ENCODE results near the gene KLF9.

The KLF9 gene

DNA sequence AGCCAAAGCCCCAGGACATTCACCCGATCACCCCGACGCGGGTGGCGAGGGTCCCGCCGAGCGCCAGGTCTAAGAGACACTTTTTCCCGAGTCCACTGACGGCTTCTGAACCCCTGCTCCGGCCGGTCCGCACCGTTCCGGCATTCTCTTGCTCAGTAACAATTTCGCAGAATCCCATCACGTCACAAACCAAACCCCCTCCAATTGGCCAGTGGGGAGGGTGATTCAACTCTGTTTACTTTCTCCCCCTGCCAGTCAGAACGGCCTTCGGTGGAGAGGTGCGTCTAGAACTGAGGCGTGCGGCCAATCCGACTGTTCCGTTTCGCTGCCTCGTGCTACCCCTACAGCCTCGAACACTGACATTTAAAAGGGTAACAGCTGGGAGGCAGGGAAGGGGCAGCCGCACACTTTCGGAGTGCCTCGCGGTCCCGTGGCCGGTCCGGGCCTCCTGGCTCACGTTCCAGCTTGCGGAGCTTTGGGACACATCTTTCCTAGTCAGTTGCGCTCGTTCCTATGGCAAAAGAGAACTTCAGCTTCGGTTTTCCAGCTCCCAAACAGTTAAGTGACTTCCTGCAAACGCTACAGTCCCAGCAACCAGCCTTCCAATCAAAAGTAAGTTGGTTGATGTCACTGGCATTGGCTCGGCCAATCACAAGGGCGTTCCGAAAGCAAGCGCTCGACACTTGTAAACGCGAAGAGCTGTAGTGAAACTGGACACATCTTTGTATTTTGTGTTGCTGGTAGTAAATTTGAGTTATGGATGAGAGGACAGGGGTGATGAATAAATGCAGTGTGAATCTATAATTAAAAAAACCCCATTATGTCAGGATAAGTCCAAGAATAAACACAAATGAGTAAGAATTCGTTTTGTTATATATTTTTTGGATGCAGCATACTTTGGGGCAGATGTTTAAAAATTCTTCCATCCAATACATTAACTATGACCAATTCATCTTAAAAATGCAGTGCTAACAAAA is at the start of gene KLF9:
KLF9 (minus strand) TSS at position 859 of the 977 bp plus-strand sequence. CDS start 1,294 bp downstream, outside the sequence.
- peak; percentile 83 to 84 for DNase-seq

DNA sequence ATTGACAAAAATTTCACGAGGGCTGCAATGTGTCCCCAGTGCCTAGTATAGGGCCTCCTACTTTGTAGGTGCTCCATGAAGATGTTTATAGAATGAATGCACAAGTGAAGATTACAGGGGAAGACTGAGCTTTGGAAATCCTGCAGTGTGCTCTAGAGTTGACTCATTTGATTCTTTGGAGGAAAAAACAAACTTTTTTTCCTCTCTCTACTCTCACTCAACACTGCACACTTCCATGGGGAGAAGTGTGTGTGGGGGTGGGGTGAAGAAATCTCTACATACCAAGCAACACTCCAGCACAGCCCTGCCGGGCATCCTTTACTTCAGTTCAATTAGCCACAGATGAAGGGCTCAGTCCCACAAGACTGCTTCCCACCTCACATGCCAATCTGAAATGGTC is 49.4 kb upstream of the KLF9 start:
- DNase-seq = no peak

DNA sequence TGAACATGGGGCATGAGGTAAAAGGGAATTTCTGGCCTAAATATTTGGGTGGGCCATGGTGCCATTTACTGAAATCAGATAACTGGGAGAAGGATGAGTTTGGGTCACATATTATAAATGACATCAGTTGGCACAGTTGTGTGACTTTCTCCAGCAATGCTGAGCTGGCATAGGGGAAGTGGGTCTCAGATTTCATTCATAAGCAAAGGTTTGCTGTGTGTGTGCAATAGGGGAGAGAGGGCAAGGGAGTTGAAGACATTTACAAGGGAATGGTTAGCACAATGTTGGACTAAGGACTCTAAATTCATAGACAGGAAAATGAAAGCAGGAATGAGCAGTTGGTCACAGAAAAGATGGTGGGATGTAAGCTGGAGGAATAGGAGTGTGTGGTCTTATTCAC is 47.8 kb upstream of the KLF9 start:
- no peak for DNase-seq

DNA sequence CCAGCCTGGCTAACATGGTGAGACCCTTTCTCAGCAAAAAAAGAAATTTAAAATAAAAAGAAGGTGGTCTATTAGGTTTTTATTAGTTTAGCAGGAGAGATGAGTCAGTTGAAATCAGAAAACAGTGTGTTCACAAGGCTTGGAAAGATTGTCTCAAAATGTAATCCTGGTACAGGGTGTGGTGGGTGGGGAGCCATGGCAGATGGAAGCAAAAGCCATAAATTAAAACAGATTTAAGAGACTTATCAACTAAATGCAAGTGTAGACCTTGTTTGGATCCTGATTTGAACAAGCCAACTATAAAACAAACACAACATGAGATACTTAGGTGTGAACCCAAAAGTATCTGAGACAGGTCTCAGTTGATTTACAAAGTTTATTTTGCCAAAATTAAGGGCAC is 42.8 kb upstream of the KLF9 start:
- DNase-seq = no peak

DNA sequence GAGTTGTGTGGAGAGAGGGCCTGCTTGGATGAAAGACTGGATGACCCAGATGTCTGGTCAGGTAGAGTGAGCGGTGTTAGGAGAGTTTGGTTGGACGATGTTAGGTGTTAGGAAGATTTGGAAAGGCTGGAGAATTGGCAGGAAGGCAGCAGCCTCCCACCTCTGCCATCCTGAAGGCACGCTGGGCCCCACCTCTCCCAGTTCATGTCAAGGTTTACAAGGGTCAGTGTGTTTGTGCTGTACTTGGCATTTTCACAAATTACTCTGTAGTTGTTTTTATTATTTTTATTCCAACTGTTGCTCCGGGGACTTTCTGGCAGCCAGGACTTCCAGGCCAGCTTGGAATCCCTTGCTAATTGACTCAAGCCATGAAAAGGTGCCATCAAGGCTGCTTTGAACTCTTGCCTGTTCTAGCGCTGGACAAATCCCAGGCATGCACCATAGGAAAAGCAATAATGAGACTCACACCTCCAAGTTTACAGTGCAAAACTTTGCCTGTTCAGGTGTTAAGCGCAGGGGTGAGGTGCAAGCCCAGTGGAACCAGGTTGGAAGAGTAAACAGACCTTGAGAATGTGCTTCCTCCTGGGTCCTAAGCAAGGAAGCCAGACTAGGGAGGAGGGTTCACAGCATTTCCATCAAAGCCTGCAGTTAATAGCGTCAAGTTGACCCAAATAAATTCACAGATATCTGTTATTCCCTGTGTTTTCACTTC is 41.7 kb upstream of the KLF9 start:
- no peak for DNase-seq

DNA sequence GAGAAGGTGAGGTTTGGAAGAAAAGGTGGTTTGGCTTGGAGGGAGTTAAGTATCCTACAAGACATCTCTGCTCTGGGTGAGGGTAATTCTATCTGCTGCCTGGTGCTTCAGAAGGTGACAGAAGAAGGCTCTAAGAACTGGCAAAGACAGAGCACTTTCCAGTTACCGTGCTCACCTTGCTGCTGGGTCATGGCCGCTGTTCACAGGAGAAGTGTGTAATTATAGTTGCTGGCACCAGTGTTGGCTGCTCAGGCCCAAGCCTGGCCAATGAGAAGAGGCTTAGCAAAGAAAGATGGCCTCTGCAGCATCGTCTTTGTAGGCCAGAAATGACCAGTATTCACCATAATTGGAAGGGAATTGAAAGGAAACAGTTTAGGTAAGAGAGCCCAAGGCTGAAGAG is 37.9 kb upstream of the KLF9 start:
- no peak for DNase-seq

DNA sequence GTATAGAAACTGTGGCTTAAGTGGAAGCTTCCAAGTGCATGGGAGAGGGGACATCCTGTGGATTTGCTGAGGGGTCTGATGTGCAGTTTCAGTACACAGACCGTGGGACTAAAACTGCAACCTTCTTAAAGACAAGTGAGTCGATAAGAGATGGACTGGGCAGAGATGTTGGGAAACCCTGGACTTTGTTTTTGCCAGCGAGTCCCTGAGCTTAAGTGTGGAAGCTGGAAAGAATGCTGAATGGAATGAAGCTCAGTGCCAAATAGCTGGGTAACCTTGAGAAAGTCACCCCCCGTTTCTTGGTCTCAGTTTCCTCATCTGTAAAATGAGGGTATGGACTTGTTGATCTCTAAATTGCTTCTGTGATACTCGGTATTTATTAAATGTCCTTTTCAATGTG is 37.3 kb upstream of the KLF9 start:
- no peak for DNase-seq

DNA sequence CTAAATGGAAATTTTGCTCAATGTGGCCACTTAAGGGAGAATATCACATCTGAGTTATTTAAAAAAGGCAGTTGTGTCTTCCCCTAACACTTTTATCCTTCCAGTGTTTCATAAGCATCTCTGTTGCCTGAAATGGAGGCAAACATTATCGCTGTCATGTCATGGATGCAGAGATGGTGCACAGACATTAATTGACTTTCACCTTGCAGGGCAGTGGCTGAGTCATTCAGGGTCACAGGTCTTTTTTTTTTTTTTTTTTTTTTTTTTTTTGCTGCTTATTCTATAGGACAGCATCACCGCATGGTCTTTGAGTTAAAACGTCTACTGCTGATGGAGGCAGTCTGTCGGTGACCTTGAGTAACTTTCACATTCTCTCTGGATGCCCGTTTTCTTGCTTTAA is 36.3 kb upstream of the KLF9 start:
- DNase-seq = no peak

DNA sequence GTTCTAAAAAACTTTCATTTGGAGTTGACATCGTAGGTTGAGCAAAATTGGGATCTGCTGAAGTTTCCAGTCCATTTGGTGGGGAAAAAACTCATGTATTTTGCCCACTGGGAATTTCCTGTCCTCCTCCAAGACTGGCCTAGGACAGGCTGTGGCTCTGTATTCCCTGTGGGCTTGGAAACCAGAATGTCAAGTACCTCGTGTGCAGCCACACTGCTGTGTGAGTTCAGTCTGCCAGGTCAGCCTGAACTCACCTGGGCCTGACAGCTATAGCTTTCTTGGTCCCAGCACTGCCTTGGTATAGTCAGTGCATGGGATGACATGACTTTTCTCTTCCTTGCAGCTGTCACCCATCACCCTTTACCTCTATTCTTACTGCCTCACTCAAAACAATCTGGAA is 35.0 kb upstream of the KLF9 start:
- DNase-seq = no peak

DNA sequence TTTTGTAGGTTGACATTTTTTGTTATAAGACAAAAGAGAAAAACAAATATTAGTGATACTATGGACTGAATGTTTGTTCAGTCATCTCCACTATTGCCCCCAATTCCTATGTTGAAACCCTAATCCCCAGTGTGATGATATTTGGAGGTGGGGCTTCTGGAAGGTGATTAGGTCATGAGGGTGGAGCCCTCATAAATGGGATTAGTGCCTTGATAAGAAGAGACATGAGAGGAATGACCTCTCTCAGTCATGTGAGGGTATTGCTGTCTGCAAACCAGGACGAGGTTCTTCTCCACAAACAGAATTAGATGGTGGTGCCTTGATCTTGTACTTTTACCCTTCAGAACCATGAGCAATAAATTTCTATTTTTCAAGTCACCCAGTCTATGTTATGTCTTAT is 34.5 kb upstream of the KLF9 start:
- no peak for DNase-seq

DNA sequence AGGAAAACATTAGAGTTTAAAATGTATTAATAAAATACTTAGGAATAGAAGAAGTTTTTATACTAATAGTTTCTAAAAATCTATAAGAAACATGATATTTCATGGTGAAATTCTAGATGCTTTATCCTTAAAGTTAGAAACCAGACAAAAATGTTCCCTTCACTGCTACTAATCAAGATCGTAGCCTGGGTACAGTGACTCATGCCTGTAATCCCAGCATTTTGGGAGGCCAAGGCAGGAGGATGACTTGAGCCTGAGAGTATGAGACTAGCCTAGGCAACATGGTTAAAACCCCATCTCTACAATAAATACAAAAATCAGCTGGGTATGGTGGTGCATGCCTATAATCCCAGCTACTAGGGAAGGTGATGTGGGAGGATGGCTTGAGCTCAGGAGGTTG is 30.4 kb upstream of the KLF9 start:
- no peak for DNase-seq

DNA sequence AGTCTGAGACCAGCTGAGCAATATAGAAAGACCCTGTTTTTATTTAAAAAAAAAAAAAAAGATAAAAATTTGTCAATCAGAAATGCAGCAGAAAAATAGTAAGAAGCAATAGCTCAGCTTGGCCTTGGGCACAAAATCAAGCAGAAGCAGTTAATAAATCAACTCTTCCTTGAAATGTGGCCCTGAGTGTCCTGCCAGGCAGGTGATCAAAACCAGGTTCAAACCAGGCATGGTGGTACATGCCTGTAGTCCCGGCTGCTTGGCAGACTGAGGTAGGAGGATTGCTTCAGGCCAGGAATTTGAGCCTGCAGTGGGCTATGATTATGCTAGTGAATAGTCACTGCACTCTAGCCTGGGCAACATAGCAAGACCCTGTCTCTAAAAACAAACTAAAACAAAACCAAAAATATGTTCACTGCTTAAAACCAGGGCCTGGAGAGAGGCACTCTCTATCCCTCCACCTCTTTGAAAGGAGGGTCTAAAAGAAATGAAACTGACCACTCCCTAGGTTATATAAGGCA is 27.9 kb upstream of the KLF9 start:
- no peak for DNase-seq

DNA sequence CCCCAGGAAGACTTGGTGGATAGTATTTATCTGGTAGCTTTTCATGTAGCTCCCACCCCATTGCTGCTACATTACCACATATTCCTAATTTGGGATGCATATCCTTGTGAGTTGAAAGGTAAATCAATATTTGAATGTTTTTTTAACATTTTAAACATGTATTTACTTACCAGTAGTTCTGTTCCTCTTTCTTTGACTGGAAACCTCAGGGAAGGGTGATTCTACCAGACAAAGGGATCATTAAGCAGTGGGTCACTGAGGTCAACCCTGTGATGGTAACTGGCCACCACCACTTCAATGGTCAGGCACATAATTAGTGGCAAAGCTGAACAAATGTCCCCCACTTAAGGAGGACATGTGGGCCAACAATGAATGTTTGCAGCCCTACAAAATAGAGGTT is 27.2 kb upstream of the KLF9 start:
- DNase-seq = no peak

DNA sequence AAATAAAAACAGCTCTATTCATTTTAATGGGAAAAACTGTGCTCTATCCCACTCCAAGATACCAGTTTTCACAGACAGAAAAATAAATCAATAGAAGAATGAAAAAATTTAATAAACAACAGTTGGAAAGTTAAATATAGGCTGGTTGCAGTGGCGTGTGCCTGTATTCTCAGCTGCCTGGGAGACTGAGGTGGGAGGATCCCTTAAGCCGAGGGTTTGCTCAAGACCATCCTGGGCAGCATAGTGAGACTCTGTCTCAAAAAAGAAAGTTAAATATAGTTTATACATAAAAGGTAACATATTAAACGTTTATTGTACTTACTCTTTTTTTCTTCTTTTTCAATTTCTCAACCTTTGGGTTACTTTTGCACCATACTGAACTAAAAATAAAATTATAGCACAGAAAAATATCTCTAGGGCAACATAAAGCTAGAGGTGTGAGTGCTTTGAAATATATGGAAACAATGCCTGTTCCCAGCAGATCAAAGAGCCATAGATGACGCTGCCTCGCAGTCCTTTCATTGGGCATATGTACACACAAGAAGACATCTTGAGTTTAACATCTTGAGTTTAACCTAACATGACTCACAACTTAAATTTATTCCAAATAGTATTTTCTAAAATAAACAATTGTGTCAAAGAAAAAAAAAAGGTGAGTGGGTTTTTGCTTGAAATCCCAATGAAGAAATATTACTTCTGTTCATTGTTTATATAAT is 25.7 kb upstream of the KLF9 start:
- DNase-seq = no peak

DNA sequence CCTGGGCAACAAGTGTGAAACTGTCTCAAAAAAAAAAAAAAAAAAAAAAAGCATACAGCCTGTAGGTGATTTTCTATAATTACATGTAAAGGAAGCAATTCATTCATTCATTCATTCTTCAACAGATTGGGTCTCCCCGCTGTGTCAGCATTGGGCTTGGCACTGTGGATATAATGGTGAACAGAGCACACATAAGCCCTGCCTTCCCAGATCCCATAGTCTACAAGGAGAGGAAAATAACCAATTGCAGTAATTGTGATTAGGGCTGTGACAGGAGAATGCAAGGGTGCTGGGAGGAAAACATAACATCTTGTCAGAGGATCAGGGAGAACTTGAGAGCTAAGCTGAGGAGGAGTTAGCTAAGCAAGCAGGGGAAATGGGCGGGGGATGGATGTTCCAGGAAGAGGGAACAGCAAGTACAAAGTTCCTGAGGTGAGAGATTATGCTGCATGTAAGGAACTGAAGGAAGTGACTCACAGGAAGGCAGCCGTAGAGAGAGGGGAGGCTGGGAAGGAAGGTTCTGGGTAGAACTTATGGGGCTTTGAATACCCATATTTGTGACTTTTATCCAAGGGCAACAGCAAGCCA is 24.0 kb upstream of the KLF9 start:
- DNase-seq = no peak

DNA sequence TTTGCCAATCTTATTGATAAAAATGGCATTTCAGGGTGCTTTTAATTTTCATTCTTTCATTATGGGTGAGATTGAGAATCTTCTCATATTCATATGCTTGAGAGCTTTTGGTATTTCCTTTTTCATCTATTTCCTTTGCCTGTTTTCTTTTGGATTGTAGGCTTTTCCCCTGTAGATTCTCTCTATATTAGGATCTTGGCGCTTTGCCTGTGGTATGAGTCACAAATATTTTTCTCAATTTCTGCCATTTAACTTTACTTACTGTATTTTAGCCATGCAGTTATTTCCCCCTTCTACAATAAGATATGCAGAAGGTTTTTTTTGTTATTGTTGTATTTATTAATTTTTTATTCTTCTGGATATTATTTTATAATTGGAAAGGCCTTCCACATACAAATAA is 21.5 kb upstream of the KLF9 start:
- DNase-seq = no peak

DNA sequence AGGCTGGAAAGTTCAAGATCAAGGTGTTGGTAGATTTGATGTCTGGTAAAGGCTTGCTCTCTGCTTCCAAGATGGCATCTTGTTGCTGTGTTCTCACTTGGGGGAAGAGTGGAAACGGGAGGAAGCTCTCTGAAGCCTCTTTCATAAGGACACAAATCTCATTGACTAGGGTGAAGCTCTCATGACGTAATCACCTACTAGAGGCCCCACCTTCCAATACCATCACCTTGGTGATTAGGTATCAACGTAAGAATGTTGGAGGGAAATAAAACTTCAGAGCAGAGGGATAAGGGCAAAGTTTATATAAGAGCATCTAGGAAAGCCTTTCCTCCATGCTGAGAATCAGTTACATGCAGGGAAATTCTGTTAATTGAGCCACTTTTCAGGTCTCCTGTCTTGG is 15.4 kb upstream of the KLF9 start:
- DNase-seq = no peak

DNA sequence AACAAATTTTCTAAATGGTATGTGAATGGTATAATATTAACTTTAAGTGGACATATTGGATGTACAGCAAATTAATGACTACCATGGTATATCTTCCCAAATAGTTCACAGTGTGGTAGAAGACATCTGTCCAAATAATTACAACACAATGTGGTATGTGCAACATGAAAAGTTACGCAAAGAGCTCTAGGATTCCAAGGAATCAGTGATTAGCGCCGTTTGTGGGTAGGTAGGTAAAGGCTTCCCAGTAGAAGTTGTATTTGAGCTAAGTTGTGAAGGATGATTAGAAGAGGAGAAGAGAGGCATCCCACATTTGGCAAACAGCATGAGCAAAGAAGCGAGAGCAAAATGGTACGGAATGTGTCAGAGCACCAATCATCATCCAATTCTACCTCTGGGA is 14.3 kb upstream of the KLF9 start:
- no peak for DNase-seq

DNA sequence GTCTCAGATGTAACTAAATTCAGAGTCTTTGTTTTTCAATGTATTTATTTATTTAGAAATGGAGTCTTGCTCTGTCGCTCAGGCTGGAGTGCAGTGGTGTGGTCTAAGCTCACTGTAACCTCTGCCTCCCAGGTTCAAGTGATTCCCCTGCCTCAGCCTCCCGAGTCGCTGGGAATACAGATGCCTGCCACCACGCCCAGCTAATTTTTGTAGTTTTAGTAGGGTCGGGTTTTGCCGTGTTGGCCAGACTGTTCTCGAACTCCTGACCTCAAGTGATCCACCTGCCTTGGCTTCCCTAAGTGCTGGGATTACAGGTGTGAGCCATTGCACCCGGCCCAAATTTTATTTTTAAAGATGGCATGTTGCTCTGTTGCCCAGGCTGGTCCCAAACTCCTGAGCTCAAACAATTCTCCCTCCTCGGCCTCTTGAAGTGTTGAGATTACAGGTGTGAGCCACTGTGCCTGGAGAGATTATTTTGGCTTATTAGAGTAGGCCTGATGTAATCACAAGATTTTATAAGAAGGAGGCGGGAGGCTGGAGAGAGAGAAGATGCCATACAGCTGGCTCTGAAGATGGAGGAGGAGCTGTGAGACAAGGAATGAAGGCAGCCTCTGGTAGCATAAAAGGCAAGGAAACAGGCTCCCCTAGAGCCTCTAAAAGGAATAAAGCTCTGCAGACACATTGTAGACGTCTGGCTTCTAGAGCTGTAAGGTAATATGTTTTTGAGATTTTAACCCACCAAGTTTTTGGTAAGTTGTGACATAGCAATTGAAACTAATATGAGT is 12.9 kb upstream of the KLF9 start:
- no peak for DNase-seq

DNA sequence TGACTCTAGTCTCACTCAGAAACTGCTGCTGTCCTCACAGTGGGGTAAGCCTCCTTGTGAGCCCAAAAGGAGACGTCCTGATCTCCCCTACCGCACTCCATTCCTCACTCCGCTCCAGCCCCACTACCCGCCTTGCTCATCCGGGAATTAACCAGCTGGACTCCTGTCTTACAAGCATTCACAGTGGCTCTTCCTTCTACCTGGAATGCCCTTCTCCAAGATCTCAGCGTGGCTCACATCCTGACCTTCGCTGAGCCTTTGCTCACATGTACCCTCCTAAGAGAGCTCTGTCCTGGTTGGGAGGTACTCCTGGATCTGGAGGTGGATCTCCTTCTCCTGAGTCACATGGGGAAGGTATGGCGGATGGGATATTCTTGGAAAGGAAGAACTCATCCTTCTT is 10.7 kb upstream of the KLF9 start:
- DNase-seq = no peak

DNA sequence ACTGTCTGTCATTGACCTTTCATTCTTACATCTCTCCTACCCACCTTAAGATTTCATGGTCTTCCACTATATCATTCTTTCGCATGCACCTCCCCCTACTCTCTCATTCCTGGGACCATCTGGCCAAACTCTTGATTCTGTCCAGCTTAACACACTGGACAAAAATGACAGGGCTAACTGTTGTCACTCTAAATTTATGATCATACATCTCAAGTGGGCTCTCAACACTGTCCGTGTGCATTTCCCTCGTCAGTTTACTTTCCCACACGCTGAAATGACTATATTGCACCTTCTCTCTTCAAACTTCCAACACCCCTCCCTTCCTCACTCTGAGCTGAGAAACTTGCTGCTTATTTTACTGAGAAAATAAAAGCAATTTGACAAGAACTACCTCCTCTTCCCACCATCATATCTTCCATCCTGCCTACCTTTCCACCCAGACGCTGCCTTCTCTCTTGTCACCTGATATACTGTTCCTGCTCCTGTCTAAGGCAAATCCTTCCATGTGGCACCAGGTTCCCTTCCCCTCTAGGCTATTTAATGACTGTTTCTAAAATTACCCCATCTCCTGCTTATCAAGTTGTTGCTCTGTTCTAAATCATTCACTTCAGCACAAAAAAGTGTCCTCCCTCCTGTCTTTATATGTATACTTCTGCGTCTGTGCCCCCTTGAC is 8.1 kb upstream of the KLF9 start:
- no peak for DNase-seq

Measured in NCI-H526 (cell line).